DND-41 (cell line): ENCODE data around the gene ACTBL2.

Experiments used
- ATAC-seq: fragments of 200-7000 bp; cut with Tn5 transposase; 3 replicates; pipeline ENCODE4 v1.9.1; 2021; ENCODE audit warnings: low read depth; ENCODE audit not compliant: insufficient read depth
- DNase-seq: peaks from one replicate; pipeline ENCODE4 v3.0.0-alpha.2; 2020
- H2AFZ ChIP-seq: 2 replicates; pipeline ENCODE4 v1.6.0; 2012; ENCODE audit warnings: low read depth, low read length
- H3K27ac ChIP-seq: 2 replicates; pipeline ENCODE4 v1.5.1; 2012; ENCODE audit warnings: low read length, inconsistent platforms
- H3K27me3 ChIP-seq: fragments of 200-600 bp; sonication (generic); 2 replicates; pipeline ENCODE4 v1.6.0; 2012; ENCODE audit warnings: low read length, mild to moderate bottlenecking, inconsistent platforms; ENCODE audit not compliant: insufficient read depth, poor library complexity
- H3K36me3 ChIP-seq: 2 replicates; pipeline ENCODE4 v1.5.1; 2012; ENCODE audit warnings: low read length, inconsistent platforms; ENCODE audit not compliant: insufficient read depth
- H3K4me1 ChIP-seq: 2 replicates; pipeline ENCODE4 v1.5.1; 2012; ENCODE audit warnings: mild to moderate bottlenecking, low read length; ENCODE audit not compliant: insufficient read depth
- H3K4me2 ChIP-seq: 2 replicates; pipeline ENCODE4 v1.6.0; 2012; ENCODE audit warnings: mild to moderate bottlenecking, moderate library complexity, low read length, inconsistent platforms; ENCODE audit not compliant: insufficient read depth
- H3K4me3 ChIP-seq, 2 experiments: fragments of 200-600 bp in 1 of 2; shearing (Covaris generic) in 1 of 2; 2 replicates each; pipeline ENCODE4 v1.5.1; 2012 to 2016; ENCODE audit warnings: inconsistent platforms in 2 of 2, low read length in 2 of 2, mild to moderate bottlenecking in 2 of 2, low read depth in 1 of 2, moderate library complexity in 1 of 2
- H3K79me2 ChIP-seq: 2 replicates; pipeline ENCODE4 v1.6.0; 2012; ENCODE audit warnings: low read length, inconsistent platforms; ENCODE audit not compliant: insufficient read depth
- H3K9ac ChIP-seq: 2 replicates; pipeline ENCODE4 v1.6.0; 2012; ENCODE audit warnings: low read depth, mild to moderate bottlenecking, inconsistent platforms, low read length, moderate library complexity
- H3K9me3 ChIP-seq: 2 replicates; pipeline ENCODE4 v1.5.1; 2012; ENCODE audit warnings: low read length, moderate library complexity, mild to moderate bottlenecking, inconsistent platforms; ENCODE audit not compliant: insufficient read depth, severe bottlenecking
- H4K20me1 ChIP-seq: 2 replicates; pipeline ENCODE4 v1.6.0; 2012; ENCODE audit warnings: low read length; ENCODE audit not compliant: insufficient read depth
- CTCF ChIP-seq: IDR thresholded peaks from 2 replicates; pipeline ENCODE4 v1.5.1; 2012; ENCODE audit warnings: borderline replicate concordance, low read length, moderate library complexity, mild to moderate bottlenecking; ENCODE audit not compliant: poor library complexity, severe bottlenecking; ENCODE audit errors: extremely low read depth
- EZH2 ChIP-seq: IDR thresholded peaks from 3 replicates; pipeline ENCODE4 v1.6.1; 2012; ENCODE audit warnings: borderline replicate concordance, low read depth, mild to moderate bottlenecking, moderate library complexity, low read length, inconsistent platforms; ENCODE audit not compliant: severe bottlenecking

Gene ACTBL2

GRCh38 chr5:57492632-57493031 is 10.0 kb upstream of the ACTBL2 start:
- H3K27ac ChIP-seq, result peak overlapping the region; percentile 98
- no peaks in the 10 kb centered on the region for H3K36me3 ChIP-seq
- TF ChIP-seq CTCF (no peak), EZH2 (no peak)
- no peak overlapping the region for H2AFZ ChIP-seq
- DNase-seq, result no peak
- H3K79me2 ChIP-seq, result no peaks in the 10 kb centered on the region
- peaks cover 58% of the 10 kb centered on the region for H3K4me1 ChIP-seq
- H4K20me1 ChIP-seq, result no peaks in the 10 kb centered on the region
- no peaks in the 10 kb centered on the region for H3K27me3 ChIP-seq
- no peak overlapping the region for H3K4me2 ChIP-seq
- H3K4me3 ChIP-seq, result no peak overlapping the region
- no peak for ATAC-seq
- H3K9ac ChIP-seq, result no peak overlapping the region
- no peaks in the 10 kb centered on the region for H3K9me3 ChIP-seq

- Histone ChIP-seq H4K20me1 (no peaks in the 10 kb centered on the region), H3K9ac (no peak overlapping the region), H2AFZ (no peak overlapping the region), H3K79me2 (no peaks in the 10 kb centered on the region), H3K4me3 (no peak overlapping the region), H3K27me3 (no peaks in the 10 kb centered on the region), H3K36me3 (no peaks in the 10 kb centered on the region), H3K27ac (0 out of 2 replicates have a peak overlapping the region, but pooled peaks have one; percentile 6), H3K4me2 (no peak overlapping the region), H3K9me3 (no peaks in the 10 kb centered on the region), H3K4me1 (peaks cover 60% of the 10 kb centered on the region)
- no peak for TF ChIP-seq EZH2
- ATAC-seq, result no peak
- no peak for DNase-seq
These were observed 8.9 kb upstream of the ACTBL2 start for GRCh38 chr5:57491369-57491965.

- no peaks in the 10 kb centered on the region for H4K20me1 ChIP-seq
- peak; percentile 81 for ATAC-seq
- no peak overlapping the region for H3K4me3 ChIP-seq
- no peak overlapping the region for H3K4me2 ChIP-seq
- H3K9me3 ChIP-seq, result no peaks in the 10 kb centered on the region
- no peak overlapping the region for H3K9ac ChIP-seq
- no peaks in the 10 kb centered on the region for H3K36me3 ChIP-seq
- TF ChIP-seq EZH2, result no peak
- no peak for TF ChIP-seq CTCF
- H3K27me3 ChIP-seq, result no peaks in the 10 kb centered on the region
- no peaks in the 10 kb centered on the region for H3K79me2 ChIP-seq
- DNase-seq, result no peak
- peaks cover 29% of the 10 kb centered on the region for H3K4me1 ChIP-seq
- H3K27ac ChIP-seq, result peak overlapping the region; percentile 55
- H2AFZ ChIP-seq, result peak overlapping the region; percentile 30; the same call in 1 of the 2 replicates
These were observed 5.8 kb upstream of the ACTBL2 start for GRCh38 chr5:57488215-57488955.

- no peak overlapping the region for H2AFZ ChIP-seq
- DNase-seq, result no peak
- H3K36me3 ChIP-seq, result no peaks in the 10 kb centered on the region
- H3K4me1 ChIP-seq, result peaks cover 18% of the 10 kb centered on the region
- no peaks in the 10 kb centered on the region for H3K27me3 ChIP-seq
- H4K20me1 ChIP-seq, result no peaks in the 10 kb centered on the region
- TF ChIP-seq EZH2 (no peak), CTCF (no peak)
- no peak overlapping the region for H3K9ac ChIP-seq
- no peaks in the 10 kb centered on the region for H3K79me2 ChIP-seq
- no peak overlapping the region for H3K4me3 ChIP-seq
- ATAC-seq, result no peak
- H3K9me3 ChIP-seq, result no peaks in the 10 kb centered on the region
- no peak overlapping the region for H3K4me2 ChIP-seq
- H3K27ac ChIP-seq, result no peak overlapping the region
These were observed 3.5 kb upstream of the ACTBL2 start for GRCh38 chr5:57486027-57486602.
